Ovary (tissue), 9 donors: Measurements from ENCODE around the gene TBC1D14. TPM values are rescaled to one million over a fixed set of nuclear protein-coding genes. Genes with fewer than 3 reads are reported as not detected.

Experiments
- DNase-seq, 5 donors: peaks; one replicate each; pipeline ENCODE4 v3.0.0-alpha.2; 2019 to 2020
- H3K27ac ChIP-seq, 2 donors: fragments of 200-600 bp; one replicate each; pipeline versions ENCODE4 v1.5.1 to v1.8.0; 2019 to 2022
- H3K27me3 ChIP-seq: fragments of 200-600 bp; one replicate; pipeline ENCODE4 v1.8.0; 2022
- H3K36me3 ChIP-seq: fragments of 200-600 bp; sonication (generic); one replicate; pipeline ENCODE4 v1.5.1; 2019
- H3K4me1 ChIP-seq: one replicate; pipeline ENCODE4 v1.8.1; 2013; ENCODE audit warnings: mild to moderate bottlenecking, moderate library complexity; ENCODE audit not compliant: insufficient read depth
- H3K4me3 ChIP-seq: fragments of 200-600 bp; sonication (generic); one replicate; pipeline ENCODE4 v1.5.1; 2017
- H3K9me3 ChIP-seq, 2 donors: fragments of 200-600 bp in 1 of 2; sonication (generic) in 1 of 2; one replicate each; pipeline versions ENCODE4 v1.5.1 to v1.8.1; 2013 to 2019; ENCODE audit warnings: mild to moderate bottlenecking in 1 of 2, moderate library complexity in 1 of 2
- CTCF ChIP-seq, 3 donors: fragments of 450-650 bp in 2 of 3; fragments of 200-600 bp in 1 of 3; IDR thresholded peaks; one replicate each; pipeline versions ENCODE4 v1.5.1 to v1.8.0; 2016 to 2022; ENCODE audit warnings: antibody characterized with exemption in 3 of 3, mild to moderate bottlenecking in 1 of 3
- EP300 ChIP-seq: sonication (generic); formaldehyde crosslinking; IDR thresholded peaks from one replicate; pipeline ENCODE4 v1.6.1; 2017; ENCODE audit warnings: antibody characterized with exemption
- POLR2A ChIP-seq: fragments of 450-650 bp; IDR thresholded peaks from one replicate; pipeline ENCODE4 v1.6.1; 2017; ENCODE audit warnings: antibody characterized with exemption, mild to moderate bottlenecking, moderate library complexity
- WGBS, 3 donors: extraction: QIAGEN DNeasy Blood & Tissue Kit in 1 of 3; methylation state at CpG; one replicate each; pipeline versions ENCODE4 v1.1.5 to v1.1.7; 2013 to 2017; 5-methylcytosine and 5-hydroxymethylcytosine counted together
- intact Hi-C, 4 donors: fragments of 100-400 bp; cut with DNase I; formaldehyde crosslinking; loops; one replicate each; pipeline versions ENCODE4 v1.11.0 to v1.15.1; 2022 to 2023
- polyA plus RNA-seq, 2 donors: library from polyadenylated mRNA; stranded (reverse); fragments of 200-250 nt in 1 of 2; fragments of 350-450 nt in 1 of 2; fragmentation: Illumina TruSeq in 1 of 2; extraction: RNeasy Lipid Tissue Mini Kit (QIAGEN cat#74804) in 1 of 2; gene quantifications; one replicate each; pipeline ENCODE4 v1.2.3, GENCODE V29; 2013 to 2014
- total RNA-seq, 7 donors: library from RNA; depleted of rRNA in 2 of 7; stranded (reverse); fragments of >200 nt in 2 of 7; fragmentation: NEBNext Ultra II Directional in 3 of 7; extraction: Animal tissue kit (Norgen Biotek cat#: 25700) in 3 of 7; gene quantifications; one replicate each; pipeline versions ENCODE4 v1.1.0 to v1.2.4, GENCODE V29; 2016 to 2023
- donor health status: DM: no; HTN: no; CAD: no; lungs with moderate emphysema.
- donor health status: DM: no; HTN: no; CAD: no.
- donor health status: Bipolar disorder and iron deficiency.
- donor health status: DM: yes; HTN: yes; CAD: no.
- donor health status: DM: no; HTN: no; CAD: no.
- donor health status: DM: yes; HTN: yes; CAD: no.

The TBC1D14 gene
- total and polyA plus RNA-seq, 9 donors = 19.9 to 40.0 (median 34.4) TPM

- Histone ChIP-seq H3K4me3 (no peak overlapping the region), H3K4me1 (no peaks in the 10 kb centered on the region), H3K27me3 (no peaks in the 10 kb centered on the region), H3K9me3 (no peaks in the 10 kb centered on the region), H3K27ac (no peak overlapping the region), H3K36me3 (no peaks in the 10 kb centered on the region)
- intact Hi-C loops = loop anchor here in 2 of 4 donors (10.0 kb wide), 1 partner anchor 92 kb away; the partner anchor contains the start of gene KIAA0232 (in 2 of the 2)
- DNase-seq = no peak
- TF ChIP-seq CTCF (IDR thresholded peaks at IDR 0.05) (no peak), POLR2A (no peak), EP300 (no peak)
- 94 to 96% (median 95%) methylated on average over 14 of the region's 14 CpGs for WGBS, 3 donors
Measured at GRCh38 chr4:6877067-6877466, 32.6 kb upstream of the TBC1D14 start.

- Histone ChIP-seq H3K9me3 (no peaks in the 10 kb centered on the region), H3K4me1 (no peaks in the 10 kb centered on the region), H3K27ac (no peak overlapping the region), H3K27me3 (no peaks in the 10 kb centered on the region), H3K4me3 (no peak overlapping the region), H3K36me3 (no peaks in the 10 kb centered on the region)
- 74 to 86% (median 75%) methylated on average over 11 of the region's 11 CpGs for WGBS, 3 donors
- intact Hi-C loops = loop anchor here in 2 of 4 donors (10.0 kb wide), 1 partner anchor 94 kb away; the partner anchor contains the start of gene KIAA0232 (in 2 of the 2)
- TF ChIP-seq POLR2A (no peak), EP300 (no peak), CTCF (IDR thresholded peaks at IDR 0.05) (no peak)
- DNase-seq = no peak
Measured at GRCh38 chr4:6878451-6879059, 31.1 kb upstream of the TBC1D14 start.

- Histone ChIP-seq H3K36me3 (no peaks in the 10 kb centered on the region), H3K27ac (no peak overlapping the region), H3K4me3 (no peak overlapping the region), H3K27me3 (no peaks in the 10 kb centered on the region), H3K4me1 (no peaks in the 10 kb centered on the region), H3K9me3 (no peaks in the 10 kb centered on the region)
- no peak for DNase-seq
- 86 to 89% (median 87%) methylated on average over 7 of the region's 7 CpGs for WGBS, 3 donors
- TF ChIP-seq CTCF (IDR thresholded peaks at IDR 0.05) (no peak), POLR2A (no peak), EP300 (no peak)
- intact Hi-C loops = no loop called here
Measured at GRCh38 chr4:6880691-6881090, 28.9 kb upstream of the TBC1D14 start.

- no peaks in the 10 kb centered on the region for H3K9me3 ChIP-seq
- no peaks in the 10 kb centered on the region for H3K27me3 ChIP-seq
- H3K4me3 ChIP-seq = no peak overlapping the region
- TF ChIP-seq CTCF (IDR thresholded peaks at IDR 0.05) = no peak
- TF ChIP-seq POLR2A = no peak
- no peak for TF ChIP-seq EP300
- H3K27ac ChIP-seq = no peak overlapping the region
- intact Hi-C loops = no loop called here
- no peak for DNase-seq
- 40 to 58% (median 49%) methylated on average over 16 of the region's 16 CpGs for WGBS, 3 donors
- H3K36me3 ChIP-seq = no peaks in the 10 kb centered on the region
- H3K4me1 ChIP-seq = no peaks in the 10 kb centered on the region
Measured at GRCh38 chr4:6881908-6882307, 27.7 kb upstream of the TBC1D14 start.
